Mucosa of stomach (tissue), 1 donor: ENCODE data around the gene HAO2.
"Not testable (repeated sequence)": the region's sequence is repeated elsewhere in the genome, so short reads cannot be mapped to it uniquely, and the experiment has no call there.

Source experiments
- H3K27me3 ChIP-seq: one replicate; pipeline ENCODE4 v1.7.0; 2013; ENCODE audit warnings: mild to moderate bottlenecking, low read length; ENCODE audit not compliant: control insufficient read depth, insufficient read depth
- H3K36me3 ChIP-seq: one replicate; pipeline ENCODE4 v1.7.0; 2013; ENCODE audit warnings: low read length; ENCODE audit not compliant: control insufficient read depth, insufficient read depth
- H3K4me1 ChIP-seq: one replicate; pipeline ENCODE4 v1.7.0; 2013; ENCODE audit warnings: mild to moderate bottlenecking, low read length; ENCODE audit not compliant: control insufficient read depth, insufficient read depth
- H3K4me3 ChIP-seq: one replicate; pipeline ENCODE4 v1.7.0; 2013; ENCODE audit warnings: low read length
- H3K9ac ChIP-seq: one replicate; pipeline ENCODE4 v1.7.0; 2013; ENCODE audit warnings: mild to moderate bottlenecking, low read length, moderate library complexity
- H3K9me3 ChIP-seq: one replicate; pipeline ENCODE4 v1.7.0; 2013; ENCODE audit warnings: mild to moderate bottlenecking, low read length, moderate library complexity; ENCODE audit not compliant: control insufficient read depth
- donor health status: Pancreatic carcinoma.

HAO2 gene

GRCh38 chr1:119372503-119373086 lies 4.0 kb downstream of the HAO2 start:
- H3K4me3 ChIP-seq, result no peak overlapping the region
- H3K27me3 ChIP-seq, result no peaks in the 10 kb centered on the region
- no peak overlapping the region for H3K9ac ChIP-seq
- no peaks in the 10 kb centered on the region for H3K36me3 ChIP-seq
- no peaks in the 10 kb centered on the region for H3K9me3 ChIP-seq
- H3K4me1 ChIP-seq, result no peaks in the 10 kb centered on the region

GRCh38 chr1:119373465-119373864 lies 4.9 kb downstream of the HAO2 start:
- no peak overlapping the region for H3K4me3 ChIP-seq
- no peaks in the 10 kb centered on the region for H3K9me3 ChIP-seq
- no peaks in the 10 kb centered on the region for H3K4me1 ChIP-seq

GRCh38 chr1:119374208-119374874 lies 5.8 kb downstream of the HAO2 start:
- no peaks in the 10 kb centered on the region for H3K27me3 ChIP-seq
- no peaks in the 10 kb centered on the region for H3K9me3 ChIP-seq
- H3K4me1 ChIP-seq, result no peaks in the 10 kb centered on the region
- no peak overlapping the region for H3K9ac ChIP-seq
- no peaks in the 10 kb centered on the region for H3K36me3 ChIP-seq
- H3K4me3 ChIP-seq, result no peak overlapping the region

More at GRCh38 chr1:119373465-119373864, 4.9 kb downstream of the HAO2 start:
- no peak overlapping the region for H3K9ac ChIP-seq
- H3K36me3 ChIP-seq, result no peaks in the 10 kb centered on the region
- no peaks in the 10 kb centered on the region for H3K27me3 ChIP-seq

- H3K27me3 ChIP-seq, result no peaks in the 10 kb centered on the region
- H3K9me3 ChIP-seq, result no peaks in the 10 kb centered on the region
- no peak overlapping the region for H3K4me3 ChIP-seq
- no peaks in the 10 kb centered on the region for H3K4me1 ChIP-seq
- no peak overlapping the region for H3K9ac ChIP-seq
- H3K36me3 ChIP-seq, result no peaks in the 10 kb centered on the region
These were observed 6.8 kb downstream of the HAO2 start for GRCh38 chr1:119375366-119375765.

- no peaks in the 10 kb centered on the region for H3K9me3 ChIP-seq
- H3K36me3 ChIP-seq, result no peaks in the 10 kb centered on the region
- no peak overlapping the region for H3K4me3 ChIP-seq
- H3K4me1 ChIP-seq, result no peaks in the 10 kb centered on the region
- H3K9ac ChIP-seq, result no peak overlapping the region
- H3K27me3 ChIP-seq, result no peaks in the 10 kb centered on the region
These were observed 8.0 kb downstream of the HAO2 start for GRCh38 chr1:119376594-119376993.

GRCh38 chr1:119377594-119377993 lies 9.0 kb downstream of the HAO2 start:
- not testable (repeated sequence) for H3K27me3 ChIP-seq, H3K36me3 ChIP-seq, H3K9ac ChIP-seq, H3K4me1 ChIP-seq, H3K4me3 ChIP-seq, H3K9me3 ChIP-seq

- Histone ChIP-seq H3K4me3 (no peak overlapping the region), H3K27me3 (no peaks in the 10 kb centered on the region), H3K9me3 (no peaks in the 10 kb centered on the region), H3K4me1 (no peaks in the 10 kb centered on the region), H3K9ac (no peak overlapping the region), H3K36me3 (no peaks in the 10 kb centered on the region)
These were observed 10.5 kb downstream of the HAO2 start for GRCh38 chr1:119379117-119379516.

- no peaks in the 10 kb centered on the region for H3K9me3 ChIP-seq
- H3K36me3 ChIP-seq, result no peaks in the 10 kb centered on the region
- H3K27me3 ChIP-seq, result no peaks in the 10 kb centered on the region
- H3K4me1 ChIP-seq, result no peaks in the 10 kb centered on the region
- H3K9ac ChIP-seq, result no peak overlapping the region
- H3K4me3 ChIP-seq, result no peak overlapping the region
These were observed 11.7 kb downstream of the HAO2 start for GRCh38 chr1:119380304-119380703.

GRCh38 chr1:119380983-119381662 lies 12.5 kb downstream of the HAO2 start:
- Histone ChIP-seq H3K9ac (no peak overlapping the region), H3K4me1 (no peaks in the 10 kb centered on the region), H3K36me3 (no peaks in the 10 kb centered on the region), H3K27me3 (no peaks in the 10 kb centered on the region), H3K4me3 (no peak overlapping the region), H3K9me3 (no peaks in the 10 kb centered on the region)

- no peaks in the 10 kb centered on the region for H3K9me3 ChIP-seq
- no peaks in the 10 kb centered on the region for H3K36me3 ChIP-seq
- H3K27me3 ChIP-seq, result no peaks in the 10 kb centered on the region
- no peak overlapping the region for H3K9ac ChIP-seq
- H3K4me3 ChIP-seq, result no peak overlapping the region
- no peaks in the 10 kb centered on the region for H3K4me1 ChIP-seq
These were observed 16.0 kb downstream of the HAO2 start for GRCh38 chr1:119384591-119384990.

- H3K36me3 ChIP-seq, result no peaks in the 10 kb centered on the region
- no peaks in the 10 kb centered on the region for H3K9me3 ChIP-seq
- H3K9ac ChIP-seq, result no peak overlapping the region
- H3K27me3 ChIP-seq, result no peaks in the 10 kb centered on the region
- no peak overlapping the region for H3K4me3 ChIP-seq
- no peaks in the 10 kb centered on the region for H3K4me1 ChIP-seq
These were observed 17.1 kb downstream of the HAO2 start for GRCh38 chr1:119385650-119386049.

GRCh38 chr1:119387858-119388257 lies 19.3 kb downstream of the HAO2 start:
- H3K27me3 ChIP-seq, result no peaks in the 10 kb centered on the region
- H3K9ac ChIP-seq, result no peak overlapping the region
- H3K36me3 ChIP-seq, result no peaks in the 10 kb centered on the region
- H3K4me1 ChIP-seq, result no peaks in the 10 kb centered on the region
- no peaks in the 10 kb centered on the region for H3K9me3 ChIP-seq
- H3K4me3 ChIP-seq, result no peak overlapping the region
